Coronary artery (tissue), 2 donors: Measurements from ENCODE around the gene KAZALD1.
A peak's percentile ranks its signal among the peaks of the same experiment; 100 is the strongest.

Source experiments
- DNase-seq: peaks from one replicate; pipeline ENCODE4 v3.0.0-alpha.2; 2017; ENCODE audit warnings: low spot score
- H3K27ac ChIP-seq, 2 donors: fragments of 200-600 bp; sonication (generic); one replicate each; pipeline ENCODE4 v1.5.1; 2016 to 2019
- H3K4me3 ChIP-seq: fragments of 200-600 bp; sonication (generic); 2 replicates; pipeline ENCODE4 v1.5.1; 2016; ENCODE audit warnings: mild to moderate bottlenecking, moderate library complexity
- CTCF ChIP-seq: fragments of 200-600 bp; sonication (generic); IDR thresholded peaks from one replicate; pipeline ENCODE4 v1.5.1; 2019; ENCODE audit warnings: antibody characterized with exemption

The KAZALD1 gene

GRCh38 chr10:101042667-101043362 is 19.0 kb upstream of the KAZALD1 start:
- no peak for TF ChIP-seq CTCF
- H3K4me3 ChIP-seq, result peak overlapping the region; percentile 69
- DNase-seq, result peak; percentile 98
- peak overlapping the region; percentile 84 to 91 for H3K27ac ChIP-seq

- peak overlapping the region; percentile 69 for H3K4me3 ChIP-seq
- no peak for TF ChIP-seq CTCF
- no peak for DNase-seq
- peak overlapping the region; percentile 84 to 91 for H3K27ac ChIP-seq
Observed at GRCh38 chr10:101043363-101043707, 18.5 kb upstream of the KAZALD1 start.

- DNase-seq, result no peak
- TF ChIP-seq CTCF, result no peak
- Histone ChIP-seq H3K4me3 (no peak overlapping the region), H3K27ac (no peak overlapping the region)
Observed at GRCh38 chr10:101044117-101044516, 17.7 kb upstream of the KAZALD1 start.

- no peak for TF ChIP-seq CTCF
- Histone ChIP-seq H3K27ac (no peak overlapping the region), H3K4me3 (no peak overlapping the region)
- no peak for DNase-seq
Observed at GRCh38 chr10:101046332-101047238, 15.2 kb upstream of the KAZALD1 start.

- DNase-seq, result no peak
- no peak overlapping the region for H3K4me3 ChIP-seq
- no peak for TF ChIP-seq CTCF
Observed at GRCh38 chr10:101047268-101047667, 14.5 kb upstream of the KAZALD1 start.

GRCh38 chr10:101047961-101048892 is 13.6 kb upstream of the KAZALD1 start:
- no peak for DNase-seq
- Histone ChIP-seq H3K27ac (no peak overlapping the region), H3K4me3 (no peak overlapping the region)
- TF ChIP-seq CTCF, result no peak

More at GRCh38 chr10:101047268-101047667, 14.5 kb upstream of the KAZALD1 start:
- H3K27ac ChIP-seq, result no peak overlapping the region
